ENCODE data around the gene POP5. TPM values are rescaled to one million over a fixed set of nuclear protein-coding genes. Genes with fewer than 3 reads are reported as not detected.

Gene POP5
- total RNA-seq, 1 donor from 2014 or later = 67.6 TPM

- intact Hi-C loops (cut with micrococcal nuclease) = no loop called here
These were observed 9.7 kb upstream of the POP5 start for GRCh38 chr12:120590741-120591407.

GRCh38 chr12:120588948-120589930, 8.0 kb upstream of the POP5 start:
- intact Hi-C loops (cut with micrococcal nuclease) = no loop called here

GRCh38 chr12:120588371-120588770, 7.2 kb upstream of the POP5 start:
- intact Hi-C loops (cut with micrococcal nuclease) = no loop called here

GRCh38 chr12:120586860-120587259, 5.7 kb upstream of the POP5 start:
- intact Hi-C loops (cut with micrococcal nuclease) = no loop called here

GRCh38 chr12:120586206-120586605, 5.0 kb upstream of the POP5 start:
- intact Hi-C loops (cut with micrococcal nuclease) = no loop called here

GRCh38 chr12:120584343-120585149, 3.3 kb upstream of the POP5 start:
- intact Hi-C loops (cut with micrococcal nuclease) = loop anchor here (5.0 kb wide), 1 partner anchor 513 kb away; no protein-coding TSS in a partner anchor

DNA sequence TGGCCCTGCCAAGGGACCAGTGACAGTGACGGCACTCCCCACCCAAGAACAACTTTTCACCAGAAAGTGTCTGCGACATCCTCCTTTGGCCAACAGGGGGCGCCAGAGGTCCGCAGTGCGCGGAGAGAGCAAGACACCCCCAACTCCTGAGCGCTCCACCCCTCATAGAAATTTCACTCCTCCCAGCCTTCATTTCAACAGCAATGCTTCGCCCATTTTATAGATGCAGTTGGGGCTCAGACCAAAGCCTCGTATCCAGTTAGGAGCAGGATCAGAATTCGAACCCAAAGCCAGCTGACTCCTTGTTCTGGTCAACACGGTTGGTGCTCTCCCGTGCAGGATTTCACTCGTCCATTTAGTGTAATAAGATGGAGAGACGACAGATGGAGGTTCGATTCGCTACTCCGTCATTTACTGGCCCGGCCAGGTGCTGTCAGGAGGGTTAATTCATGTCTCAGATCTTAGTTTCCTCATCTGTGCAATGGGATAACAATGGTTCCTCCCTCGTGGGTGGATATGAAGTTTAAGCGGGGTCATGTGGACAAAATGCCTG, 2.4 kb upstream of the POP5 start:
- intact Hi-C loops (cut with micrococcal nuclease) = loop anchor here (1.0 to 5.0 kb wide), 5 partner anchors 66 to 527 kb away; no protein-coding TSS in a partner anchor

GRCh38 chr12:120581998-120582397, 796 bp upstream of the POP5 start:
- intact Hi-C loops (cut with micrococcal nuclease) = loop anchor here (1.0 to 5.0 kb wide), 12 partner anchors 48 to 515 kb away; partner anchors contain the start of genes ACADS, C12orf43, COX6A1 and DYNLL1

DNA sequence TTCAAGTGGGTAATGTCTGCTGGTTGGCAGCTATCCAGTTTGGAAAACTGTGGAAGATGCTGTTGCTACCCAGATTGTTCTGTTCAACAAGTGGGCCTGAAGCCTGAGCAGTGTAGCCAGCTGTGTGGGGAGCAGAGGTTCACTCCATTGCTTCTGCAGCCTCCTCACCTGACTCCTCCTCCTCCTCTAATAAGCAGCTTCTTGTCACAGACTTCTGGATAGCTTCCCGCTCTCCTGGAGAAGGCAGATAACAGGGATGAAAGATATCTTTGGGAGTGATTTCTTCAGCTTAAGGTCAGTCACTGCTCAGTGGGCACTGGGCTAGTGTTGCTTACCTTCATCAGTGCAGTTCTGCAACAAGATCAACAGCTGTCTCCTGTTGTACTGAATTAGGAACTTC, 2.0 kb downstream of the POP5 start:
- intact Hi-C loops (cut with micrococcal nuclease) = no loop called here

DNA sequence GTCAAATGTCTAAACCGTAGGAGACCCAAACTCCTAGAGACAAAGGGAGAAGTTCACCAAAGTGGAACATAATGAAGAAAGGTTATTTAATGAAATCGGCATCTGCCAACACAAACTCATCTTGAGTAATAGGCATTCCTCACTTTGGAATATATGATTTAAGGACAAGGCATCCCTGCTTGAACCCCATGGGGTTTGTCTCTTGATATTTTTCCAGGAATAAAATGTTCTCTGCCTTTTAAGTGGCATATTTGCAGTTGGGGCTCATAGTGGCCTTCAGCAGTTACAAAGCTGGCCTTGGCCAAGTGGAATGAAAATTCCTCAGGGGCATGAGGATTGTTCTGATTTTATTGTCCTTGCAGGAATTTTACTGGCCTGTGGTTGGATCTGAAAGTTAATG, 7.1 kb downstream of the POP5 start:
- intact Hi-C loops (cut with micrococcal nuclease) = no loop called here

DNA sequence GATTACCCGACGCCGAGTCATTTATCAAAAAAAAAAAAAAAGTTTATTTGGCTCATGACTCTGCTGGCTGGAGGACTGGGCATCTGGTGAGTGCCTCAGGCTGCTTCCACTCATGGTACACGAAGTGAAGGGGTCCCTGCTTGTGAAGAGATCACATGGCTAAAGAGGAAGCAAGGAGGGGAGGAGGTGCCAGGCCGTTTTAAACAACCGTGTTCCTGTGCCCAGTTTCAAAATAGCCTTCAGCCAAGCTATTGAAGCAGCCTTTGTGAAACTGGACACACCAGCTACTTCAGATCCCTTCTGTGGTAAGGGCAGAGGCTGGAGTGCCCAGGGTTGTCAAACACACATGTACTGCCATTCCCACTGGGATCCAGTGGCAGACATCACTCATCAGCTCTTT, 7.6 kb downstream of the POP5 start:
- intact Hi-C loops (cut with micrococcal nuclease) = no loop called here

DNA sequence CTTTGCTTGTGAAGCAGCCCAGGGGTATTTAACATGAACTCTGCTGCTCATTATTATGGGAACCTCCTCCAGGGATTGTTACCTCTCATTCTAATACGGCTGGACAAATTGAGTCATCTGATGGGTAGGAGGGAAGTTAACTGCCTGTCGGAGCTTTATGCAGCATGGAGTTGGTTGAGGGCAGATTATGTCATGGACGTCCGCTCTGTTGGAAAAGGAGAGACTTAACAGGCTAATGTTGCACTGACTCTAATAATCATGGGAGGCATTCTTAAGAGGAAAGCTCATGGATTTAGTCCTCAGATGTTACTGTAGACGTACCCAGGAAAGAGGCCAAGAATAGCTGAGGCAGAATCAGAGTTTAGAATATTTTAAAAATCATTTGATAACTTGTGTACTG, 9.9 kb downstream of the POP5 start:
- intact Hi-C loops (cut with micrococcal nuclease) = no loop called here

DNA sequence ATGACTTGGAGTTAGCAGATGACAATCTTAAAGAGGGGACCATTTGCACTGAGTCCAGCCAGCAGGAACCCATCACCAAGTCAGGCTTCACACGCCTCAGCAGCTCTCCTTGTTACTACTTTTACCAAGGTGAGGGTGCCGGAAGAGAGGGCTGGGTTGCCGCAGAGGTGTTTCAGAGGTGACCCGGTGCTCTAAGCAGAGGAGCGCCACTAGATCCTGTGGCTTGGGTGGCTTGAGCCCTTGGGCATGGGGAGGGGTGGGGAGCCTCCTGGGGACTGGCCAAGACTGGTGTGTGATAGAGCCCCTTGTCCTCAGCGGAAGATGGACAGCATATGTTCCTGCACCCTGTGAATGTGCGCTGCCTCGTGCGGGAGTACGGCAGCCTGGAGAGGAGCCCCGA, 17.7 kb downstream of the POP5 start:
- intact Hi-C loops (cut with micrococcal nuclease) = no loop called here

GRCh38 chr12:120562906-120563305, 18.3 kb downstream of the POP5 start:
- intact Hi-C loops (cut with micrococcal nuclease) = no loop called here

GRCh38 chr12:120557589-120557988, 23.6 kb downstream of the POP5 start:
- intact Hi-C loops (cut with micrococcal nuclease) = no loop called here

- intact Hi-C loops (cut with micrococcal nuclease) = no loop called here
These were observed 26.5 kb downstream of the POP5 start for GRCh38 chr12:120554678-120555077.

GRCh38 chr12:120546050-120546386, 35.2 kb downstream of the POP5 start:
- intact Hi-C loops (cut with micrococcal nuclease) = no loop called here

DNA sequence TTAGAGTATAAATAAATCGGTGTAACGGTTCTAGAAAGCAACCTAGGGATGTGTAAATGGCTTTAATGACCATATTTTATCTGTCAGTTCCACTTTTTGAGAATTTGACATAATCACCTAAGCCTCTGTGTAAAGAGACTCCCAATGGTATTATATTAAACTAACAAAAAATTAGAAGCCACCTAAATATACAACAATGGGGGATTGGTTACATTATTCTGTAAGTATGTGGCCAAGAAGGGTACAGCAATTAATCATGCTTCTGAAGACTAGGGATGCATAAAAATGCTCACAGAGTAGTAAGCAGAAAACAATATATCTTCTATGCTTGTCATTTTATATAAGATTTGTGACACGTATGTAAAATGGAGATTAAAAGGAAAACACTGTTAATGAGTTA, 36.5 kb downstream of the POP5 start:
- intact Hi-C loops (cut with micrococcal nuclease) = no loop called here

DNA sequence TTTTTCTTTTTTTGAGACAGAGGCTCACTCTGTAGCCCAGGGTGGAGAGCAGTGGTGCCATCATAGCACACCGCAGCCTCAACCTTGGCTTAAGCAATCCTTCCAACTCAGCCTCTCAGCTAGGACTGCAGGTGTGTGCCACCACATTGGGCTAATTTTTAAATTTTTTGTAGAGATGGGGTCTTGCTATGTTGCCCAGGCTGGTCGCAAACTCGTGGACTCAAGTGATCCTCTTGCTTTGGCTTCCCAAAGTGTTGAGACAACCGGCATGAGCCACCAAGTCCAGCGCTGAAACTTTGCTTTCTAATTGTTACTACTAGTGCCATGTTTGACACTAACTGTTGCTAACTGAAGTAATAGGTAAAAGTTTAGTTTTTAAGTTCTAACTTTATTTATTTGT, 39.0 kb downstream of the POP5 start:
- intact Hi-C loops (cut with micrococcal nuclease) = no loop called here

DNA sequence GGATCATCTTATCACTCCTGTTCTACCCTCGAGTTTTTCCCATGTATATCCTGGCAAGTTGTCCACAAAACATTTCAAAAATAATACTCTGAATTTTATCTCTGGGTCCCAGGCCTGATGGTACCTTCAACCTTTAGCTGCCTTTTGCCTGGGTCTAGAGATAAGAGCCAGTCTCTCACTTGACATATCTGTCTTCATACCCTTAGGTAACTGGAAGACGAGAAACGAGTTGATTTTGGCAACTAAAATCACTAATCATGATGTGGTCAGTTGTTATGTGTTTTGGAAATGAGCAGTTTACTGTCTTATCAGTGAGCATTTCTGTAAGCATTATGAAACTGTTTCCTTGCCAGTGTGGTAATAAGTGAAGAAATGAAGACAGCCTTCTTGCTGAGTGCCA, 40.8 kb downstream of the POP5 start:
- intact Hi-C loops (cut with micrococcal nuclease) = no loop called here

- intact Hi-C loops (cut with micrococcal nuclease) = loop anchor here (5.0 kb wide), 1 partner anchor 363 kb away; the partner anchor contains the start of gene SPPL3
These were observed 41.9 kb downstream of the POP5 start for GRCh38 chr12:120539303-120539702.

Data from T-helper 1 cell treated with Interleukin-12 subunit alpha and Interleukin-12 subunit beta and Interleukin-4 antibody, amounts not matched to agents 30 ng/mL and 1 ng/mL, for 36 hours (primary cell).